Fibroblast of pulmonary artery (primary cell): Measurements from ENCODE around the gene COX15.

Source experiments
- DNase-seq: peaks from one replicate; pipeline ENCODE4 v3.0.0-alpha.2; 2010; ENCODE audit warnings: low read depth
- H3K4me3 ChIP-seq: replicated peaks from 2 replicates; pipeline ENCODE4 v1.5.1; 2011; ENCODE audit warnings: low read depth, mild to moderate bottlenecking, control low read depth, low read length, moderate library complexity
- CTCF ChIP-seq: IDR thresholded peaks from 2 replicates; pipeline ENCODE4 v1.5.1; 2011; ENCODE audit warnings: mild to moderate bottlenecking, control low read depth, low read length, inconsistent platforms; ENCODE audit errors: missing control alignments

The COX15 gene

GRCh38 chr10:99732033-99732842, at the start of gene COX15, which contains the start of gene CUTC:
Gene COX15 (minus strand): TSS chr10:99732127. CDS start chr10:99732049, 78 bp downstream.
Gene CUTC (plus strand): TSS chr10:99732234. CDS start chr10:99732349, 115 bp downstream.
- H3K4me3 ChIP-seq: peak within 1 kb of the TSS; percentile 93
- peak; percentile 26 for TF ChIP-seq CTCF
- peak; percentile 97 for DNase-seq

- TF ChIP-seq CTCF: no peak
- peak; percentile 93 for DNase-seq
- peak overlapping the region; percentile 50 for H3K4me3 ChIP-seq
Observed at GRCh38 chr10:99779335-99779734, 47.4 kb upstream of the COX15 start.

GRCh38 chr10:99777918-99778714, 46.2 kb upstream of the COX15 start:
- DNase-seq: no peak
- H3K4me3 ChIP-seq: no peak overlapping the region
- TF ChIP-seq CTCF: no peak

GRCh38 chr10:99775850-99776249, 43.9 kb upstream of the COX15 start:
- no peak for TF ChIP-seq CTCF
- DNase-seq: peak; percentile 81
- no peak overlapping the region for H3K4me3 ChIP-seq

- no peak for TF ChIP-seq CTCF
- no peak for DNase-seq
- no peak overlapping the region for H3K4me3 ChIP-seq
Observed at GRCh38 chr10:99770408-99771045, 38.6 kb upstream of the COX15 start.

GRCh38 chr10:99769706-99770105, 37.8 kb upstream of the COX15 start:
- TF ChIP-seq CTCF: no peak
- no peak for DNase-seq

More at GRCh38 chr10:99769706-99770105, 37.8 kb upstream of the COX15 start:
- no peak overlapping the region for H3K4me3 ChIP-seq
